IPS-NIHi7 (cell line): Measurements from ENCODE around the gene DYNC1LI1.

Source experiments
- DNase-seq: peaks from one replicate; pipeline ENCODE4 v3.0.0; 2012; ENCODE audit warnings: mixed read lengths; ENCODE audit errors: extremely low spot score

Gene DYNC1LI1

GRCh38 chr3:32492684-32493436, 77.8 kb downstream of the DYNC1LI1 start:
- DNase-seq: no peak

DNA sequence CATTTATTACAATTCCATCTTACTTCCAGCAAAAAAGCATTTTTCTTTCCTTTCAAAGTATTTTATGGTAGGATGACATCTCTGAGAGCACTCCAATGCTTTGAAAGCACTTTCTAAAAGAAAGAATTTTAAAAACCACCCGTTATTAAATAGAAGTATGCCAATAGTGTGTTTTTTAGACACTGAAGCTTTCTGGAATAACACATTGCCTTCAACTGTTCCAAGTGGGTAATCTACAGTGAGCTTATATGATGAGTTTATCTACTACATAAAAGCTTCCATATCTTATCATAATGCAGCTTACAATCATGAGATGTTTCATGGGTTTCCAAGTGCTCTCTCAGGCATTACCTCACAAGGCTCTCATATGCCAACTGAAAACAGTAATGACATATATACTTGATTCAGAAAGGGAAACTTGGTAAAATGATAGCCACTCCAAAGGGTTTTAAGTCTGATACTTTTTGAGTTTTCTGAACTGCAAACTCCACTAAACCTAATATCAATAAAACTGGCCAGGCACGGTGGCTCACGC, 82.1 kb downstream of the DYNC1LI1 start:
- no peak for DNase-seq

- no peak for DNase-seq
Measured at GRCh38 chr3:32487781-32488473, 82.7 kb downstream of the DYNC1LI1 start.

DNA sequence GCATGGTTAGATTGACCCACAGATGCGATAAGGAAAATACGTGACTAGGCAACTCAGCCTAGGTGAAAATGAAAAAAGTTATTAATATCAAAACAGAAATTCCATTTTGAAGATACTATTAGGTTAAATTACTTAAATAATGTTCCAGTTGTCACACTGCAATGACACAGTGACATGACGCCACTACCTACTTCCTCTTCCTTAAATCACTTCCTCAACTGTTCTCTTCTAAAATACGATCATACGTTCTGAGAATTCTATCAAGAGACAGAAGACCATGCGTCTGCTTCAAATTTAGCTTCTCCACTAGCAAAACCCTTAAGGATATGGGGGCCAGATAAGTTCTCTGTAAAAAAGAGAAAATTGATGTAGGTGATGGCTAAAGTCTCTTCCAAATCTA, 86.2 kb downstream of the DYNC1LI1 start:
- no peak for DNase-seq

GRCh38 chr3:32483772-32484171, 86.9 kb downstream of the DYNC1LI1 start:
- no peak for DNase-seq

- no peak for DNase-seq
Measured at GRCh38 chr3:32482693-32483092, 88.0 kb downstream of the DYNC1LI1 start.

DNA sequence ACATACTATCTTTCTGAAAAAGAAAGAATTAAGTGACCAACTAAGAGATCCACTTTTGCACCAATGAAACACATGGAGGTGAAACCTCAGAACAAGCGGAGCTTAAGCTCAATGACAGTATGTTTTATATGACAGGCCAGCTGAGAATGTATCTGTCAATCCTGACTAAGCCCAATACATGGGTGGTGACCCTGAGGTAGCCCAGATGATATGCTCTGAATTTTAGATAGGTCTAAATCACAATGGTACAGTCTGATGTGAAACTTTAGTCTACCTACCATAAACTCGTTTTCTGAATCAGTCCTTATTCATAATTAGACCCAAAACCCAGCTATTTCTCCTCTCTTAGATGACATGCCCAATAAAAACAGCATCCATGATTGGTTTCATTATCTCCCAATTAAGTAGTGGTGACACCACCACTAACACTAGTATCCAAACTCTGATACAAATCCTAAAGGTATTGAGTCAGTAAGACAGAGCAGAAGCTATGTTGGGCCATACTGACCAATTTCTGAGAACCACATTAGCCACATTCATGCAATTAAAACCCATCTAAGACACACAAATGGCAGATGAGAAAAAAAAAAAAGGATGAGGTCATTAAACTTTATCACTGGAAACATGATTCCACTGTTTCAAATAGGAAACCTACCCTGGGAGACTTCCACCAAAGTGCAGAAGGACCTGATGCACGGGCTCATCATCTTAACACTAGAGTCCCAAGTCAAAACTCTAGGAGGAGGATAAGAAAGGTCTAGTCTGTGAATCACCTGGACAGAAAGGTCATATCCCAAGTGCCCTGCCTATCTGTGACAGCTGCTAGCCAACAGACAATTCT, 88.6 kb downstream of the DYNC1LI1 start:
- DNase-seq: no peak

- no peak for DNase-seq
Measured at GRCh38 chr3:32480604-32481003, 90.1 kb downstream of the DYNC1LI1 start.
